Measurements from ENCODE around the gene EMC9.

DNA sequence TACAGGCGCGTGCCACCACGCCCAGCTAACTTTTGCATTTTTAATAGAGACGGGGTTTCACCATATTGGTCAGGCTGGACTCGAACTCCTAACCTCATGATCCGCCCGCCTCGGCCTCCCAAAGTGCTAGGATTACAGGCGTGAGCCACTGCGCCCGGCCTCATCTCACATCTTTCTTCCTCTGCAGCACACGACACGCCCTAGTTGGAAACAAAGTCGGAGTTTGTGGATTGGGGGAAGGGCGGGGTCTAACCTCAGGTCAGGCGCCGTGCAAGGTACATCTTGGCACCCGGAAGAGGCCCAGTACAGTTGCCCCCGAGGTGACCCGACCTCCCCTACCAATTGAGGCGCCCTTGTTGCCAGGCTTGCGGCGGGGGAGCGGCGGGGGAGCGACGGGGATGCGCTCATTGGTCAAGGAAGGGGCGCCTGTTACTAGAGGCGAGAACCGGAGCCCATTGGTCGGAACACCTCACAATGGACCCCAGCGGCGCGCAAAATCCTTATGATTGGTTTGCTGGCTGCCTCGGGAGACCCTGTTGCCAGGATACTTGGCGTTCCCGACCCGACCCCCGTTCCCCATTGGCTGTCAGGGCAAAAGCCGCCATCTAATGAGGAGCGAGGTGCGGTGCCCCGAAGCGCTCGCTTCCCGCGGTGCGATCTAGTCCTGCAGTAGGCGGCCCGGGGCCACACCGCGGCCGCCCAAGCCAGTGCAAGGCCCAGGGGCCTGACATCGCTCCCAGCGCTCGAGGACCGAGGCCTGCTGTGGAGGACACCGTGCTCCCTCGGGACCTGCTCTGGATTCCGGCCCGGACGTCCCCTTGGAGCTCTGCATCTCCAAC lies 30.2 kb upstream of the EMC9 start, which contains the start of gene REC8:
- TF ChIP-seq, protein P1, sequence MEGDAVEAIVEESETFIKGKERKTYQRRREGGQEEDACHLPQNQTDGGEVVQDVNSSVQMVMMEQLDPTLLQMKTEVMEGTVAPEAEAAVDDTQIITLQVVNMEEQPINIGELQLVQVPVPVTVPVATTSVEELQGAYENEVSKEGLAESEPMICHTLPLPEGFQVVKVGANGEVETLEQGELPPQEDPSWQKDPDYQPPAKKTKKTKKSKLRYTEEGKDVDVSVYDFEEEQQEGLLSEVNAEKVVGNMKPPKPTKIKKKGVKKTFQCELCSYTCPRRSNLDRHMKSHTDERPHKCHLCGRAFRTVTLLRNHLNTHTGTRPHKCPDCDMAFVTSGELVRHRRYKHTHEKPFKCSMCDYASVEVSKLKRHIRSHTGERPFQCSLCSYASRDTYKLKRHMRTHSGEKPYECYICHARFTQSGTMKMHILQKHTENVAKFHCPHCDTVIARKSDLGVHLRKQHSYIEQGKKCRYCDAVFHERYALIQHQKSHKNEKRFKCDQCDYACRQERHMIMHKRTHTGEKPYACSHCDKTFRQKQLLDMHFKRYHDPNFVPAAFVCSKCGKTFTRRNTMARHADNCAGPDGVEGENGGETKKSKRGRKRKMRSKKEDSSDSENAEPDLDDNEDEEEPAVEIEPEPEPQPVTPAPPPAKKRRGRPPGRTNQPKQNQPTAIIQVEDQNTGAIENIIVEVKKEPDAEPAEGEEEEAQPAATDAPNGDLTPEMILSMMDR (IDR thresholded peaks at IDR 0.05; ENCODE audit: low read depth, low read length, poor library complexity, severe bottlenecking), result no peak
- TF ChIP-seq EZH2phosphoT487 (IDR thresholded peaks at IDR 0.05; ENCODE audit: borderline replicate concordance, low read length), result no peak

All from DOHH2 (cell line).